Activated T-cell treated with anti-CD3 and anti-CD28 coated beads for 1 hour (primary cell): ENCODE results near the gene PPP1R14D.

ENCODE experiments used
- DNase-seq: peaks from one replicate; pipeline ENCODE4 v3.0.0-alpha.2; 2020; ENCODE audit warnings: low read depth

The PPP1R14D gene

GRCh38 chr15:40782609-40783227 lies 45.8 kb downstream of the PPP1R14D start:
- peak; percentile 71 for DNase-seq

- DNase-seq = no peak
Observed at GRCh38 chr15:40776537-40777141, 51.9 kb downstream of the PPP1R14D start.

GRCh38 chr15:40775740-40776536 lies 52.6 kb downstream of the PPP1R14D start:
- no peak for DNase-seq

GRCh38 chr15:40775007-40775406 lies 53.5 kb downstream of the PPP1R14D start:
- no peak for DNase-seq

- DNase-seq = no peak
Observed at GRCh38 chr15:40773902-40774301, 54.6 kb downstream of the PPP1R14D start.

GRCh38 chr15:40773496-40773895 lies 55.0 kb downstream of the PPP1R14D start:
- no peak for DNase-seq

GRCh38 chr15:40772014-40772413 lies 56.5 kb downstream of the PPP1R14D start:
- DNase-seq = no peak

- no peak for DNase-seq
Observed at GRCh38 chr15:40771242-40771641, 57.3 kb downstream of the PPP1R14D start.

- DNase-seq = no peak
Observed at GRCh38 chr15:40770147-40770721, 58.3 kb downstream of the PPP1R14D start.

- peak; percentile 53 for DNase-seq
Observed at GRCh38 chr15:40769274-40770146, 59.0 kb downstream of the PPP1R14D start, which contains the start of gene C15orf62. Gene C15orf62, plus strand, starts transcription at chr15:40769980. Its CDS starts 516 bp downstream, at chr15:40770496.

GRCh38 chr15:40768521-40769273 lies 59.8 kb downstream of the PPP1R14D start:
- no peak for DNase-seq

GRCh38 chr15:40767838-40768500 lies 60.5 kb downstream of the PPP1R14D start:
- DNase-seq = no peak

GRCh38 chr15:40766906-40767837 lies 61.3 kb downstream of the PPP1R14D start:
- no peak for DNase-seq

- DNase-seq = no peak
Observed at GRCh38 chr15:40766194-40766815, 62.2 kb downstream of the PPP1R14D start.
